A549 (cell line): ENCODE results near the gene RSPH9. TPM values are rescaled to one million over a fixed set of nuclear protein-coding genes. Genes with fewer than 3 reads are reported as not detected.

Experiments
- ATAC-seq, 2 experiments: fragments of 200-7000 bp in 1 of 2; fragments of >200 bp in 1 of 2; cut with Nextera tagmentation in 1 of 2; cut with Tn5 transposase in 1 of 2; 3 replicates each; pipeline versions ENCODE4 v1.8.0 to v1.9.1; 2018 to 2020; ENCODE audit warnings: mild to moderate bottlenecking in 1 of 2, moderate library complexity in 1 of 2
- CTCF ChIA-PET: fragments of 300-600 bp; sonication (Branson Sonifier 250); formaldehyde crosslinking; extraction: SDS; loops from one replicate; lab custom pipeline; 2021; ENCODE audit warnings: antibody characterized with exemption, inconsistent platforms; lab: Yijun Ruan, JAX
- POLR2A ChIA-PET: fragments of 350-600 bp; formaldehyde crosslinking; extraction: SDS; loops from one replicate; lab custom pipeline; 2021; ENCODE audit warnings: antibody characterized with exemption, inconsistent platforms; lab: Yijun Ruan, JAX
- DNase-seq, 2 experiments: peaks; one replicate each; pipeline versions ENCODE4 v3.0.0 to v3.0.0-alpha.2; 2011 to 2016; ENCODE audit warnings: low read depth in 1 of 2, low spot score in 1 of 2
- FAIRE-seq: peaks from 2 replicates; lab custom pipeline; 2011; peaks lifted over from hg19 to GRCh38; lab: Jason Lieb, UNC
- H3K27ac ChIP-seq, 2 experiments: fragments of >200 bp; sonication (Bioruptor Twin); formaldehyde crosslinking; 3 replicates each; pipeline ENCODE4 v1.5.1; 2016 to 2017
- H3K4me1 ChIP-seq: fragments of >200 bp; sonication (Bioruptor Twin); formaldehyde crosslinking; 3 replicates; pipeline ENCODE4 v1.6.1; 2016
- H3K4me2 ChIP-seq: fragments of >200 bp; sonication (Bioruptor Twin); formaldehyde crosslinking; 3 replicates; pipeline ENCODE4 v1.6.1; 2016
- H3K4me3 ChIP-seq: fragments of >200 bp; sonication (Bioruptor Twin); formaldehyde crosslinking; 3 replicates; pipeline ENCODE4 v1.5.1; 2016
- H3K9me3 ChIP-seq: fragments of >200 bp; sonication (Bioruptor Twin); formaldehyde crosslinking; 3 replicates; pipeline ENCODE4 v1.6.1; 2016
- ATOH8 ChIP-seq: fragments of 250-450 bp; sonication (Bioruptor Pico); IDR thresholded peaks from 2 replicates; pipeline ENCODE4 v1.5.0; 2020; ENCODE audit warnings: low read depth, mild to moderate bottlenecking, moderate library complexity
- BHLHE40 ChIP-seq: IDR thresholded peaks from 2 replicates; pipeline ENCODE4 v1.6.1; 2012; ENCODE audit warnings: low read depth, low read length, inconsistent platforms
- CBX2 ChIP-seq: fragments of 200-600 bp; sonication (generic); IDR thresholded peaks from 2 replicates; pipeline ENCODE4 v1.6.1; 2016; ENCODE audit warnings: low read depth, mild to moderate bottlenecking, borderline replicate concordance
- CBX8 ChIP-seq: fragments of 200-600 bp; sonication (generic); IDR thresholded peaks from 2 replicates; pipeline ENCODE4 v1.6.1; 2016
- CEBPB ChIP-seq, 2 experiments: fragments of >200 bp in 1 of 2; sonication (Bioruptor Twin) in 1 of 2; formaldehyde crosslinking in 1 of 2; IDR thresholded peaks; 2 replicates each; pipeline ENCODE4 v1.6.1; 2012 to 2016
- CTCF ChIP-seq: fragments of >200 bp; sonication (Bioruptor Twin); formaldehyde crosslinking; IDR thresholded peaks from 3 replicates; pipeline ENCODE4 v1.5.1; 2016
- EHF ChIP-seq: fragments of 250-450 bp; sonication (Bioruptor Pico); IDR thresholded peaks from 2 replicates; pipeline ENCODE4 v1.5.0; 2020; ENCODE audit warnings: mild to moderate bottlenecking
- ELK1 ChIP-seq: fragments of 150-350 bp; IDR thresholded peaks from 2 replicates; pipeline ENCODE4 v1.6.1; 2014; ENCODE audit warnings: low read depth, mild to moderate bottlenecking, low read length
- EP300 ChIP-seq, 2 experiments: fragments of >200 bp; sonication (Bioruptor Twin); formaldehyde crosslinking; IDR thresholded peaks; 2 replicates in 1 of 2; 3 replicates in 1 of 2; pipeline ENCODE4 v1.6.1; 2016 to 2017
- ESRRA ChIP-seq: fragments of 150-350 bp; IDR thresholded peaks from 2 replicates; pipeline ENCODE4 v1.6.1; 2014; ENCODE audit warnings: mild to moderate bottlenecking, low read length, borderline replicate concordance
- FOSL2 ChIP-seq, 2 experiments: fragments of 450-650 bp in 1 of 2; fragments of >200 bp in 1 of 2; sonication (Bioruptor Twin) in 1 of 2; formaldehyde crosslinking; IDR thresholded peaks; 2 replicates each; pipeline versions ENCODE4 v1.5.0 to v1.6.1; 2016 to 2020; ENCODE audit warnings: mild to moderate bottlenecking in 1 of 2, moderate library complexity in 1 of 2
- HEYL ChIP-seq: fragments of 250-450 bp; sonication (Bioruptor Pico); IDR thresholded peaks from 2 replicates; pipeline ENCODE4 v1.8.0; 2021; ENCODE audit warnings: mild to moderate bottlenecking, moderate library complexity
- HOXB5 ChIP-seq: fragments of 250-450 bp; sonication (Bioruptor Pico); IDR thresholded peaks from 2 replicates; pipeline ENCODE4 v1.5.0; 2020; ENCODE audit warnings: mild to moderate bottlenecking, moderate library complexity
- MAFK ChIP-seq: fragments of 450-650 bp; IDR thresholded peaks from 2 replicates; pipeline ENCODE4 v1.6.1; 2014; ENCODE audit not compliant: partially characterized antibody
- MAZ ChIP-seq: fragments of 150-350 bp; IDR thresholded peaks from 2 replicates; pipeline ENCODE4 v1.6.1; 2014; ENCODE audit warnings: antibody characterized with exemption, low read depth, low read length, borderline replicate concordance
- MYC ChIP-seq: IDR thresholded peaks from 2 replicates; pipeline ENCODE4 v1.6.1; 2012; ENCODE audit warnings: mild to moderate bottlenecking, inconsistent platforms, low read length, improper control_type of control experiment, borderline replicate concordance
- NR3C1 ChIP-seq: fragments of >200 bp; sonication (Bioruptor Twin); formaldehyde crosslinking; IDR thresholded peaks from 3 replicates; pipeline ENCODE4 v1.6.1; 2017
- PHF8 ChIP-seq: fragments of 200-600 bp; sonication (generic); IDR thresholded peaks from 2 replicates; pipeline ENCODE4 v1.6.1; 2016; ENCODE audit warnings: low read depth, mild to moderate bottlenecking, antibody characterized with exemption, moderate library complexity, borderline replicate concordance
- RAD21 ChIP-seq, 2 experiments: fragments of >200 bp in 1 of 2; sonication (Bioruptor Twin) in 1 of 2; formaldehyde crosslinking in 1 of 2; IDR thresholded peaks in 1 of 2; conservative IDR thresholded peaks in 1 of 2; 2 replicates in 1 of 2; 3 replicates in 1 of 2; pipeline ENCODE4 v1.6.1; 2012 to 2018; ENCODE audit warnings: inconsistent platforms in 1 of 2
- RFX5 ChIP-seq: fragments of 450-650 bp; IDR thresholded peaks from 2 replicates; pipeline ENCODE4 v1.7.1; 2014; ENCODE audit warnings: antibody characterized with exemption, mild to moderate bottlenecking, moderate library complexity
- SMC3 ChIP-seq: fragments of >200 bp; sonication (Bioruptor Twin); formaldehyde crosslinking; IDR thresholded peaks from 3 replicates; pipeline ENCODE4 v1.6.1; 2018; ENCODE audit warnings: inconsistent platforms
- SREBF2 ChIP-seq: fragments of 450-650 bp; IDR thresholded peaks from 2 replicates; pipeline ENCODE4 v1.6.1; 2014; ENCODE audit warnings: mild to moderate bottlenecking, moderate library complexity
- TFCP2L1 ChIP-seq: fragments of 250-450 bp; sonication (Bioruptor Pico); IDR thresholded peaks from 2 replicates; pipeline ENCODE4 v1.5.0; 2021; ENCODE audit warnings: mild to moderate bottlenecking
- TP53 ChIP-seq: fragments of 250-450 bp; sonication (Bioruptor Pico); IDR thresholded peaks from 2 replicates; pipeline ENCODE4 v1.5.0; 2021; ENCODE audit warnings: mild to moderate bottlenecking, moderate library complexity
- ZFP36 ChIP-seq: fragments of 450-650 bp; IDR thresholded peaks from 2 replicates; pipeline ENCODE4 v1.6.1; 2014; ENCODE audit warnings: borderline replicate concordance; ENCODE audit not compliant: partially characterized antibody
- ZSCAN20 ChIP-seq: fragments of 250-450 bp; sonication (Bioruptor Pico); IDR thresholded peaks from 2 replicates; pipeline ENCODE4 v1.8.0; 2022; ENCODE audit warnings: mild to moderate bottlenecking, moderate library complexity
- WGBS: methylation state at CpG from one replicate; pipeline ENCODE4 v1.1.6; 2017; ENCODE audit errors: missing lambda C conversion rate; 5-methylcytosine and 5-hydroxymethylcytosine counted together
- polyA plus RNA-seq, 4 experiments: library from polyadenylated mRNA; depleted of rRNA in 3 of 4; stranded (reverse); fragments of >200 nt; fragmentation: RNase III in 1 of 4; extraction: RNeasy Plus Mini Kit Qiagen cat#74134 plus additional on column Dnase treatment in 1 of 4; gene quantifications; 2 replicates in 3 of 4; 3 replicates in 1 of 4; pipeline ENCODE4 v1.2.3, GENCODE V29; 2011 to 2017
- TF ChIP-seq, protein P1 (sequence below): fragments of >200 bp; sonication (Bioruptor Twin); formaldehyde crosslinking; IDR thresholded peaks from 2 replicates; pipeline ENCODE4 v1.6.1; 2016
- TF ChIP-seq, protein P2 (sequence below): IDR thresholded peaks from 2 replicates; pipeline ENCODE4 v1.6.1; 2012

RSPH9 gene
- polyA plus RNA-seq, 2 of the 4 experiments (the other 2 are of a cell fraction): 0.14 to 0.18 TPM

DNA sequence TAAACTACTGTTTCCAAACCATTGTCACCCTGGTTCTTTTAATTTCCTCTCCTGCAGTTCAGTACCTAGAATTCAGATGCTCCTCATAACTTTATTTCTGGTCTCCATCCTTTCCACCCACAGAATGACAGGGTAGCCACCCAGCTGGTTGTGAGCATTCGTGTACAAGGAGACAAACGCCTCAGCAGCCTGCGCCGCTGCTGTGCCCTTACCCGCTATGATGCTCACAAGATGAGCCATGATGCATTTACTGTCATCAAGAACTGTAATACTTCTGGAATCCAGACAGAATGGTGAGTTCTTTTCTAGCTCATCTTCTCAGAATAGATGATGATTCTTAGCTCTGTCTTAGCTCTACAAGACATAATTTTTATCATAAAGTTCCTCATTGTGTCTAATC lies 34.4 kb upstream of the RSPH9 start:
- Histone ChIP-seq H3K4me1 (no peaks in the 10 kb centered on the region), H3K27ac (no peak overlapping the region), H3K4me3 (no peak overlapping the region), H3K4me2 (no peak overlapping the region), H3K9me3 (no peaks in the 10 kb centered on the region)
- FAIRE-seq (no peak), DNase-seq (no peak), ATAC-seq (no peak)
- ChIA-PET CTCF (interaction anchor here (1.7 kb wide), 1 partner anchor 465 kb away, joined by 4 read pairs; no protein-coding TSS in a partner anchor), POLR2A (no interaction called here)
- whole genome bisulfite sequencing: 96% methylated on average over 5 of the region's 5 CpGs
- no peak for TF ChIP-seq RFX5
- TF ChIP-seq, protein P1, sequence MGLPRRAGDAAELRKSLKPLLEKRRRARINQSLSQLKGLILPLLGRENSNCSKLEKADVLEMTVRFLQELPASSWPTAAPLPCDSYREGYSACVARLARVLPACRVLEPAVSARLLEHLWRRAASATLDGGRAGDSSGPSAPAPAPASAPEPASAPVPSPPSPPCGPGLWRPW: no peak
- no peak for TF ChIP-seq SMC3
- TF ChIP-seq ELK1: no peak
- TF ChIP-seq NR3C1: no peak
- TF ChIP-seq HOXB5: no peak
- no peak for TF ChIP-seq TP53
- no peak for TF ChIP-seq MYC
- TF ChIP-seq MAFK: no peak
- no peak for TF ChIP-seq FOSL2 (IDR thresholded peaks at IDR 0.05)
- TF ChIP-seq FOSL2 (CRISPR knock-in tag; IDR thresholded peaks at IDR 0.05): no peak
- no peak for TF ChIP-seq MAZ
- TF ChIP-seq SREBF2: no peak
- no peak for TF ChIP-seq CTCF
- no peak for TF ChIP-seq HEYL
- TF ChIP-seq EHF (CRISPR knock-in tag): no peak

DNA sequence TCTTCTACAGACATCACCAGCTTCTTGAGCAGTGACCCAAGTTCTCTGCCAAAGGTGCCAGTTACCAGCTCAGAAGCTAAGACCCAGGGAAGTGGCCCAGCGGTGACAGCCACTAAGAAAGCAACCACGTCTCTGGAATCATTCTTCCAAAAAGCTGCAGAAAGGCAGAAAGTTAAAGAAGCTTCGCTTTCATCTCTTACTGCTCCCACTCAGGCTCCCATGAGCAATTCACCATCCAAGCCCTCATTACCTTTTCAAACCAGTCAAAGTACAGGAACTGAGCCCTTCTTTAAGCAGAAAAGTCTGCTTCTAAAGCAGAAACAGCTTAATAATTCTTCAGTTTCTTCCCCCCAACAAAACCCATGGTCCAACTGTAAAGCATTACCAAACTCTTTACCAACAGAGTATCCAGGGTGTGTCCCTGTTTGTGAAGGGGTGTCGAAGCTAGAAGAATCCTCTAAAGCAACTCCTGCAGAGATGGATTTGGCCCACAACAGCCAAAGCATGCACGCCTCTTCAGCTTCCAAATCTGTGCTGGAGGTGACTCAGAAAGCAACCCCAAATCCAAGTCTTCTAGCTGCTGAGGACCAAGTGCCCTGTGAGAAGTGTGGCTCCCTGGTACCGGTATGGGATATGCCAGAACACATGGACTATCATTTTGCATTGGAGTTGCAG lies 31.0 kb upstream of the RSPH9 start:
- Histone ChIP-seq H3K4me3 (no peak overlapping the region), H3K4me1 (no peaks in the 10 kb centered on the region), H3K4me2 (no peak overlapping the region), H3K9me3 (no peaks in the 10 kb centered on the region), H3K27ac (no peak overlapping the region)
- no peak for FAIRE-seq
- ATAC-seq: no peak
- no peak for DNase-seq
- WGBS: 94% methylated on average over 6 of the region's 6 CpGs
- ChIA-PET CTCF (interaction anchor here (1.3 to 2.1 kb wide), 3 partner anchors 10 to 466 kb away, joined by 3 to 11 read pairs (median 4); no protein-coding TSS in a partner anchor), POLR2A (interaction anchor here (0.7 kb wide), 1 partner anchor 15 kb away, joined by 3 read pairs; the partner anchor contains the start of gene GTPBP2)
- TF ChIP-seq TFCP2L1: no peak
- TF ChIP-seq BHLHE40: no peak
- TF ChIP-seq CBX2: no peak
- TF ChIP-seq PHF8: no peak
- TF ChIP-seq CBX8: no peak
- TF ChIP-seq RAD21 (conservative IDR thresholded peaks at IDR 0.05 in 1 of 2, IDR thresholded peaks at IDR 0.05 in 1 of 2): no peak
- no peak for TF ChIP-seq CEBPB (IDR thresholded peaks at IDR 0.05)
- TF ChIP-seq RFX5: no peak
- TF ChIP-seq TP53: no peak
- TF ChIP-seq, protein P2, sequence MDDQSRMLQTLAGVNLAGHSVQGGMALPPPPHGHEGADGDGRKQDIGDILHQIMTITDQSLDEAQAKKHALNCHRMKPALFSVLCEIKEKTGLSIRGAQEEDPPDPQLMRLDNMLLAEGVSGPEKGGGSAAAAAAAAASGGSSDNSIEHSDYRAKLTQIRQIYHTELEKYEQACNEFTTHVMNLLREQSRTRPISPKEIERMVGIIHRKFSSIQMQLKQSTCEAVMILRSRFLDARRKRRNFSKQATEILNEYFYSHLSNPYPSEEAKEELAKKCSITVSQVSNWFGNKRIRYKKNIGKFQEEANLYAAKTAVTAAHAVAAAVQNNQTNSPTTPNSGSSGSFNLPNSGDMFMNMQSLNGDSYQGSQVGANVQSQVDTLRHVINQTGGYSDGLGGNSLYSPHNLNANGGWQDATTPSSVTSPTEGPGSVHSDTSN: no peak
- TF ChIP-seq CTCF: no peak
- TF ChIP-seq ESRRA: no peak
- TF ChIP-seq ZFP36: no peak
- TF ChIP-seq ATOH8 (CRISPR knock-in tag): no peak
- no peak for TF ChIP-seq EP300 (IDR thresholded peaks at IDR 0.05)
- TF ChIP-seq ZSCAN20 (CRISPR knock-in tag): no peak
- no peak for TF ChIP-seq ELK1
